Trophoblast cell (in vitro differentiated cells and primary cell): ENCODE results near the gene SYT1.

Source experiments
- DNase-seq, 2 donors: peaks; one replicate each; pipeline ENCODE4 v3.0.0-alpha.2; 2016
- H2AFZ ChIP-seq: 2 replicates; pipeline ENCODE4 v1.6.1; 2013; ENCODE audit warnings: low read length, moderate library complexity, mild to moderate bottlenecking; ENCODE audit not compliant: insufficient read depth, poor library complexity
- H2AK5ac ChIP-seq: 2 replicates; pipeline ENCODE4 v1.6.1; 2013; ENCODE audit warnings: mild to moderate bottlenecking, low read length
- H2BK120ac ChIP-seq: 2 replicates; pipeline ENCODE4 v1.6.1; 2013; ENCODE audit warnings: low read length, mild to moderate bottlenecking, moderate library complexity; ENCODE audit not compliant: insufficient read depth, poor library complexity
- H2BK12ac ChIP-seq: 2 replicates; pipeline ENCODE4 v1.6.1; 2013; ENCODE audit warnings: mild to moderate bottlenecking, low read length, moderate library complexity
- H2BK5ac ChIP-seq: 2 replicates; pipeline ENCODE4 v1.6.1; 2013; ENCODE audit warnings: low read length, low read depth, moderate library complexity, mild to moderate bottlenecking; ENCODE audit not compliant: poor library complexity
- H3K14ac ChIP-seq: 2 replicates; pipeline ENCODE4 v1.6.1; 2013; ENCODE audit warnings: mild to moderate bottlenecking, low read length
- H3K18ac ChIP-seq: 2 replicates; pipeline ENCODE4 v1.6.1; 2013; ENCODE audit warnings: mild to moderate bottlenecking, low read length
- H3K23ac ChIP-seq: 2 replicates; pipeline ENCODE4 v1.6.1; 2013; ENCODE audit warnings: low read length
- H3K27ac ChIP-seq: 2 replicates; pipeline ENCODE4 v1.5.1; 2013; ENCODE audit warnings: low read depth, mild to moderate bottlenecking, inconsistent platforms, low read length, moderate library complexity
- H3K27me3 ChIP-seq: 2 replicates; pipeline ENCODE4 v1.6.1; 2013; ENCODE audit warnings: inconsistent platforms, mild to moderate bottlenecking, low read length, moderate library complexity; ENCODE audit not compliant: insufficient read depth
- H3K36me3 ChIP-seq, 2 experiments: 1 replicate in 1 of 2; 2 replicates in 1 of 2; pipeline ENCODE4 v1.6.1; 2013; ENCODE audit warnings: low read length in 2 of 2, mild to moderate bottlenecking in 2 of 2, moderate library complexity in 1 of 2; ENCODE audit not compliant: insufficient read depth in 2 of 2, control insufficient read depth in 1 of 2
- H3K4ac ChIP-seq: 2 replicates; pipeline ENCODE4 v1.6.1; 2013; ENCODE audit warnings: low read depth, mild to moderate bottlenecking, low read length, moderate library complexity
- H3K4me1 ChIP-seq, 2 experiments: 1 replicate in 1 of 2; 2 replicates in 1 of 2; pipeline ENCODE4 v1.6.1; 2013; ENCODE audit warnings: low read length in 2 of 2, mild to moderate bottlenecking in 2 of 2, moderate library complexity in 1 of 2; ENCODE audit not compliant: insufficient read depth in 2 of 2, control insufficient read depth in 1 of 2
- H3K4me2 ChIP-seq: 2 replicates; pipeline ENCODE4 v1.6.1; 2013; ENCODE audit warnings: inconsistent platforms, mild to moderate bottlenecking, low read length, moderate library complexity
- H3K4me3 ChIP-seq: 2 replicates; pipeline ENCODE4 v1.5.1; 2013; ENCODE audit warnings: mild to moderate bottlenecking, low read depth, low read length, inconsistent platforms
- H3K79me1 ChIP-seq: one replicate; pipeline ENCODE4 v1.6.1; 2013; ENCODE audit warnings: low read length
- H3K79me2 ChIP-seq: 2 replicates; pipeline ENCODE4 v1.6.1; 2013; ENCODE audit warnings: low read length, mild to moderate bottlenecking; ENCODE audit not compliant: control insufficient read depth, insufficient read depth, poor library complexity
- H3K9ac ChIP-seq: 2 replicates; pipeline ENCODE4 v1.6.1; 2013; ENCODE audit warnings: mild to moderate bottlenecking, low read length
- H3K9me3 ChIP-seq: 2 replicates; pipeline ENCODE4 v1.6.1; 2013; ENCODE audit warnings: low read depth, mild to moderate bottlenecking, control low read depth, inconsistent platforms, low read length; ENCODE audit not compliant: insufficient read depth
- H4K12ac ChIP-seq: 2 replicates; pipeline ENCODE4 v1.6.1; 2013; ENCODE audit warnings: low read depth, mild to moderate bottlenecking, low read length, moderate library complexity
- H4K8ac ChIP-seq: 2 replicates; pipeline ENCODE4 v1.6.1; 2013; ENCODE audit warnings: low read depth, mild to moderate bottlenecking, low read length, moderate library complexity
- H4K91ac ChIP-seq: one replicate; pipeline ENCODE4 v1.6.1; 2013; ENCODE audit warnings: low read depth, mild to moderate bottlenecking, low read length, moderate library complexity
- WGBS: extraction: QIAGEN DNeasy Blood & Tissue Kit; methylation state at CpG from one replicate; pipeline ENCODE4 v1.1.7; 2013; ENCODE audit warnings: missing lambda C conversion rate; ENCODE audit not compliant: insufficient read length, insufficient coverage; ENCODE audit errors: extremely low coverage; 5-methylcytosine and 5-hydroxymethylcytosine counted together

Gene SYT1

GRCh38 chr12:79333144-79333543 is 468.6 kb downstream of the SYT1 start:
- no CpG with 5 or more reads among the region's 3 CpGs for WGBS
- H2BK12ac ChIP-seq = no peak overlapping the region
- no peak overlapping the region for H3K23ac ChIP-seq
- no peaks in the 10 kb centered on the region for H3K36me3 ChIP-seq
- H2AK5ac ChIP-seq = no peak overlapping the region
- DNase-seq = peak in 1 of 2 donors; percentile 36
- H2AFZ ChIP-seq = no peak overlapping the region
- H2BK120ac ChIP-seq = no peak overlapping the region
- no peaks in the 10 kb centered on the region for H3K9me3 ChIP-seq
- no peaks in the 10 kb centered on the region for H3K27me3 ChIP-seq
- H3K18ac ChIP-seq = no peak overlapping the region
- no peak overlapping the region for H2BK5ac ChIP-seq
- no peaks in the 10 kb centered on the region for H3K79me2 ChIP-seq
- no peak overlapping the region for H4K12ac ChIP-seq
- H3K4me3 ChIP-seq = no peak overlapping the region
- H3K4ac ChIP-seq = no peak overlapping the region
- H3K14ac ChIP-seq = no peak overlapping the region
- no peak overlapping the region for H3K27ac ChIP-seq
- no peak overlapping the region for H3K4me2 ChIP-seq
- H4K8ac ChIP-seq = no peak overlapping the region
- H3K4me1 ChIP-seq = no peaks in the 10 kb centered on the region
- H4K91ac ChIP-seq = no peak overlapping the region
- H3K79me1 ChIP-seq = no peaks in the 10 kb centered on the region
- H3K9ac ChIP-seq = no peak overlapping the region

GRCh38 chr12:79337662-79338290 is 473.2 kb downstream of the SYT1 start:
- Histone ChIP-seq H3K23ac (no peak overlapping the region), H2AK5ac (no peak overlapping the region), H4K8ac (no peak overlapping the region), H3K4me3 (no peak overlapping the region), H3K27me3 (no peaks in the 10 kb centered on the region), H2AFZ (no peak overlapping the region), H3K4me1 (no peaks in the 10 kb centered on the region), H4K12ac (no peak overlapping the region), H3K79me1 (no peaks in the 10 kb centered on the region), H3K36me3 (no peaks in the 10 kb centered on the region), H2BK12ac (no peak overlapping the region), H3K9ac (no peak overlapping the region), H3K79me2 (no peaks in the 10 kb centered on the region), H3K9me3 (no peaks in the 10 kb centered on the region), H3K18ac (no peak overlapping the region), H3K27ac (no peak overlapping the region), H3K14ac (no peak overlapping the region), H2BK120ac (no peak overlapping the region), H3K4ac (no peak overlapping the region), H3K4me2 (no peak overlapping the region), H4K91ac (no peak overlapping the region), H2BK5ac (no peak overlapping the region)
- no peak for DNase-seq
- WGBS = no CpG with 5 or more reads among the region's 5 CpGs

- H3K79me1 ChIP-seq = no peaks in the 10 kb centered on the region
- H3K79me2 ChIP-seq = no peaks in the 10 kb centered on the region
- no peak overlapping the region for H2BK12ac ChIP-seq
- no peak overlapping the region for H4K12ac ChIP-seq
- H3K4me1 ChIP-seq = no peaks in the 10 kb centered on the region
- no peaks in the 10 kb centered on the region for H3K9me3 ChIP-seq
- H2AK5ac ChIP-seq = no peak overlapping the region
- no peak overlapping the region for H4K8ac ChIP-seq
- H4K91ac ChIP-seq = no peak overlapping the region
- H3K27ac ChIP-seq = no peak overlapping the region
- no CpG with 5 or more reads among the region's 5 CpGs for WGBS
- H3K14ac ChIP-seq = no peak overlapping the region
- no peak overlapping the region for H3K4me2 ChIP-seq
- no peak overlapping the region for H2BK5ac ChIP-seq
- no peak overlapping the region for H3K23ac ChIP-seq
- H2AFZ ChIP-seq = no peak overlapping the region
- H2BK120ac ChIP-seq = no peak overlapping the region
- no peak overlapping the region for H3K18ac ChIP-seq
- H3K4ac ChIP-seq = no peak overlapping the region
- H3K27me3 ChIP-seq = no peaks in the 10 kb centered on the region
- no peak overlapping the region for H3K9ac ChIP-seq
- no peaks in the 10 kb centered on the region for H3K36me3 ChIP-seq
- no peak overlapping the region for H3K4me3 ChIP-seq
- peak; percentile 46 to 79 for DNase-seq
Observed at GRCh38 chr12:79344855-79345847, 480.6 kb downstream of the SYT1 start.

- H2BK120ac ChIP-seq = no peak overlapping the region
- no peaks in the 10 kb centered on the region for H3K9me3 ChIP-seq
- H3K9ac ChIP-seq = no peak overlapping the region
- no peak overlapping the region for H2BK12ac ChIP-seq
- no CpG with 5 or more reads among the region's 1 CpG for WGBS
- no peak overlapping the region for H2AK5ac ChIP-seq
- no peak for DNase-seq
- no peak overlapping the region for H3K23ac ChIP-seq
- no peak overlapping the region for H2AFZ ChIP-seq
- H4K8ac ChIP-seq = no peak overlapping the region
- no peaks in the 10 kb centered on the region for H3K79me2 ChIP-seq
- H3K36me3 ChIP-seq = no peaks in the 10 kb centered on the region
- no peaks in the 10 kb centered on the region for H3K4me1 ChIP-seq
- H3K27ac ChIP-seq = no peak overlapping the region
- no peaks in the 10 kb centered on the region for H3K79me1 ChIP-seq
- H3K4ac ChIP-seq = no peak overlapping the region
- no peak overlapping the region for H2BK5ac ChIP-seq
- no peaks in the 10 kb centered on the region for H3K27me3 ChIP-seq
- no peak overlapping the region for H3K4me2 ChIP-seq
- no peak overlapping the region for H3K14ac ChIP-seq
- H3K18ac ChIP-seq = no peak overlapping the region
- no peak overlapping the region for H4K91ac ChIP-seq
- H4K12ac ChIP-seq = no peak overlapping the region
- H3K4me3 ChIP-seq = no peak overlapping the region
Observed at GRCh38 chr12:79347866-79348265, 483.3 kb downstream of the SYT1 start.
